ENCODE measurements around the gene GPX7.
A peak's percentile ranks its signal among the peaks of the same experiment; 100 is the strongest.

Gene GPX7

DNA sequence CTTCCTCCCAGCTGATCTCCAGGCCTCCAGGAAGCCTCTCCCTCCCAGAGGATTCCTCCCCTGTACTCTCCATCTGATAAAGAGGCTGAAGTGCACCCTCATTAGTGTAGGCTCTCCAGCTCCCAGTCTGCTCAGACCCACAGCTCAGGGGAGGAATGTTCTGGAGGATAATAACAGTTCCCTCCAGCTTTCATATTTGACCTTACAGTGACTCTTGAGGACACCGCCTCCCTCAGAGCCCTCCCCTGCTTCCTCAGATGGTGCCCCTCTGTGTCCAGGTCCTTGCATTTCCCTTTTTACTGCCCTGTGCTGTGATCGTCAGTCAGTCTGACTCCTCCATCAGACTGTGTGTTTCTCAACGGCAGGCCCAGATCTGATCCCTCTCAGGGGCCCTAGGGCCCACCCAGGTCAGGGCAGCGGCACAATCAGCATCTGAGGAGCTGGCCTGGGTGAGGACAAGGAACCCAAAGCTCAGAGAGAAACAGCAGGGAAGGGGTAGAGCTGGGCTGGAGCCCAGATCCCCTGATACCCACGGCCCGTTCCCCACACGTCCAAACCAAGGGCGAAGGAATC lies 29.7 kb downstream of the GPX7 start:
- peak; percentile 63 for DNase-seq

DNA sequence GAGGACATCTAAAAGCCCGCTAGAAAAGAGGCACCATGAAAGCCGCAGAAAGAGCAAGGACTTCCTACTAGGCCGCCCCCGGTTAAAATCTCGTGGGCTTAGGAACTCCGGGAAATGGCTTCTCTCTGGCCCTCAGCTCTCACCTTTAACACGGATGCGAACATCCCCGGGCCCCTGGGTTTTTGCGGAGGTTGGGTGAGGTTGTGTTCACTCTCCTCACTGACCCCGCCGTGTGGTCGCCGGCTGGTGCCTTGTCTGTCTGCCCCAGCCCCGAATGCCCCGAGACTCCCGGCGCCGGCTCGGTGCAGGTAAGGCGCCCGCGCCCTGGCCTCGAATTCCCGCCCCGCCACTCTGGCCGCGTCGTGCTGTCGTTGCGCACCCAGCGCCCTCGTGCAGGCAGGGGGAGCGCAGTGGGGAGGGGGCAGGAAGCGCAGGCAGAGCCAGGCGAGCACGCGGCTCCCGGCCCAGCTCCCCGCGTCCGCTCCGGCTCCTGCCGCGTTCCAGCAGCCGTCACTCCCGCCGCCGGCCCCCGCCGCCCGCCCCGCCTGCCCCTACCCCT lies 30.6 kb downstream of the GPX7 start, which contains the start of gene SHISAL2A:
SHISAL2A (plus strand) TSS at position 437 of the 559 bp plus-strand sequence. CDS start 326 bp downstream, outside the sequence.
- peak; percentile 85 for DNase-seq

DNA sequence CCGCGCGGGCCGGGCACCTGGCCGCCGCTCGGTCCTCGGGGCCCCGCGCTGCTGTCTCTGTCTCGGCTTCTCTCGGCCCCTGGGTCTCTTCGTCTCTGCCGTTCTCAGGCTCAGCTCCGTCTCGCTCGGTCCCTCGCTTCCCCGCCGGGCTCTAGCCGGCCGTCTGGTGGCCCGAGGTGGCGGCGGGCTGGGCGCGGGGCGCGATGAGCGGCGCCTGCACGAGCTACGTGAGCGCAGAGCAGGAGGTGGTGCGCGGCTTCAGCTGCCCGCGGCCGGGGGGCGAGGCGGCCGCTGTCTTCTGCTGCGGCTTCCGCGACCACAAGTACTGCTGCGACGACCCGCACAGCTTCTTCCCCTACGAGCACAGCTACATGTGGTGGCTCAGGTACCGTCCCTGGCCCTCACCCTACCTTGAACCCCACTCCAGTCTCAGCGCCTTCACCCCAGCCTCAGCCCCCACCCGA lies 31.2 kb downstream of the GPX7 start:
- DNase-seq: peak; percentile 82

DNA sequence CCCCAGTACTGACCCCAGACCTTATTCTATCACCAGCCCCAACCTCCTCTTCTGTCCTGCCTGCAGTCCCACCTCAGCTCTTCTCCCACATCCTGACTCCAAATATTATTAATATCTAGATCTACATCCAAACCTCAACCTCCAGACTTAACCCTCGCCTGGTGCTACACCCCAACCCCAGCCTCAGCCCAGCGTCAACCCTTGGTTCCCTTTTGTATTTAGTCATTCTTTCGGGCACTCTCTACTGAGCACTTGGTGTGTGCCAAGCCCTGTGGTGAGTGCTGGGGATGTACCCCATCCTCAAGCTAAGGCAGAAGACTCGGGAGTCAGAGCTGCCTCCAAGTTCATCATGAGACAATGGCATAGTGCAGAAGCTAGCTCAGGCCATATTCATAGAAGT lies 31.9 kb downstream of the GPX7 start:
- no peak for DNase-seq

DNA sequence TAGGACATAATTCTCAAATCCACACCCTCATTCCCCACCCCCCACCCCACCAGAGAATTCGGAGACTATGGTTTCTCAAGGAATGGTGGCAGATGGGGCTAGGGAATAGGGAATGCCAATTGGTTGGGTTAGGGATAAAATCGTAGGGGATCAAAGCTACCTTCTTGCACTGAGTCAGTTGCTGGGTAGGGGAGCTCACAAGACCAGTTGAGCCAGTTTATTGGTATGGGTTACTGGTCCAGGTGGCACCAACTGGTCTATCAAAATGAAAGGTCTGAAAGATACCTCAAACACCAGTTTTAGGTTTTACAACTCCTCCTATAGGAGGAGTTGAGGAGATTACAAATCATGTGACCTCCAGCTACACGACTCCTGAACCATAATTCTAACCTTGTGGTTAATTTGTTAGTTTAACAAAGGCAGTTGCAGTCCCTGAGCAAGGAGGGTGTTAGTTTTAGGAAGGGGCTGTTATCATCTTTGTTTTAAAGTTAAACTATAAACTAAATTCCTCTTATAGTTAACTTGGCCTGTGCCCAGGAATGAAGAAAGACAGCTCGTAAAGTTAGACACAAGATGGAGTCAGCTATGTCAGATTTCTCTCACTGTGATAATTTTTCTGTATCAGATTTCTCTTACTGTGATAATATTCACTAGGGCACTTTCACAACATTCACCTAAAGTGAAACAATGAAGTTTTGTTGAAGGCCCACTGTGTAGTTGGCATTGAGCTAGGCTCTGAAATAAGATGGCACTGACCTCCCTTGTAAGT lies 33.3 kb downstream of the GPX7 start:
- DNase-seq: no peak

DNA sequence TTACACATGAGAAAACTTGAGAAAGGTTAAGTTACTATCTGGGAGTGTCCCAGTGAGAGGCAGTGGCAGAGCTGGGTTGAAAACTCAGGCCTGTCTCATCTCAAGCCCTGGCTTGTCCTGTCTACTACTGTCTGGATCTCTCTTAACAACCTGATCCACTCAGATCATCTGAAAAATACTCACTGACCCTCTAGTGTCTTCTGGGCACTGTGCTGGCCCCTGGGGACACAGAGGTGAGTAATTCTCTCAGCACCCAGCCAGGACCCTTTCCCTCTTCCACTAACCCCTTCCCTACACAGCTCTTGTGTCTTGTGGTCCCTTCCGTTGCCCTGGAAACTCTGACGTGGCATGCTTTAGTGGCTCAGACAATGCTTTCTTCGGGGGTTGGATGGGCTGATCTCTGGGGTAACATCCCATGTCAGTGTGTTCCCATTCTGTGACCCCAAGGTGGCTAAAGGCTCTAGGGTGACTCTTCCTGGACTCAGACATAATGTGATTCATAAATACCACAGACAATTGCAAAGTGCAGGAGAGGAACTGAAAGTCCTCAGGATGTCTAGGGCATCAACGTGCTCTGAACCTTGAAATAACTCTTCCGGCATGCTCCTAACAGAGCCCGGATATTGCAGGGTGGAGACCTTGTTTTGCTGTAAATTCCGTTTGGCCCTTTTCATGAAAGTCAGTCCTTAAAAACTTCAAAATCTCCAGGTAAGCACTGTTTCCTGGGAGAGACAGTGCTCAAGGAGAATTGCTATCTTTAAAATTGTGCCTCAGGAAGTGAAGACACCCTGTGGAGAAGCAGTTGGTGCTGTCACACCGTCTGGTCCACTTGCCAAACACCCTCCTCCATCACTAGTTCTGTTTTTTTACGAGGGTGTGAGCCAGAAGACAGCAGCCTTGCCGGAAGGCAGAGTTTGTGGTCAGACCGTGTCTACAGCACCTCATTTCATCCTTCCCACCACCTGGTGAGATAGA lies 34.8 kb downstream of the GPX7 start:
- no peak for DNase-seq

DNA sequence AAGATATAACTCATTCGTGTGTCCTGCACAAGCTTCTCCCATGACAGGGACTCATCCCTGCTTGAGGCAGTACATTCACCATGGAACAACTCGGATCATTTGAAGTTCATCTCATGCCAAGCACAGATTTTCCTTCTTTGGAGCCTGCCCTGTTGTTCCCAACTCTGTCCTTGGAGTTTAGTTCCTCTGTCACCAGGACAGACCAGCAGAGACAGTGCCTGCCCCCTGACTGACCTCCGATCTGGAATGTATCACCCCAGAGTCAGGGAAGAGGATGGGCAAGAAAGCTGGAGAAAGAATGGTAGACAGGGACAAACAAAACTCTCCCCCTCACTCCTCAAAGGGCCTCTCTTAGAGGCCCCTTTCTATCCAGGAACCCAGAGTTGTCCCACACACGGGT lies 35.8 kb downstream of the GPX7 start:
- no peak for DNase-seq

DNA sequence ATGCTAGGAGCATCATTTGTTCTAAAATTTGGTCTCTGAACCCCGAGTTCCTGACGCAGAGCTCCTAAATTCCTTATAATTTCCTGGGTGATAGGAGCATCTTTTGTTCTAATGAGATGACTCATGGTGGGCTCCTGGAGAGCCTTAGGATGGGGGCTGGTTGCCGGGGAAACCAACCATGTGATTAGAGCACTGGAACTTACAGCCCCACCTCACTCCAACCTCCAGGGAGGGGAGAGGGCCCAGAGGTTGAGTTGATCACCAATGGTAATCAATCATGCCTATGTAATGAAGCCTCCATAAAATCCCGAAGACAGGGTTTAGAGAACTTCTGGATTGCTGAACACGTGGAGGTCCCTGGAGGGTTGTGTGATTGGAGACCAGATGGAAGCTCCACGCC lies 38.5 kb downstream of the GPX7 start:
- DNase-seq: peak; percentile 40

DNA sequence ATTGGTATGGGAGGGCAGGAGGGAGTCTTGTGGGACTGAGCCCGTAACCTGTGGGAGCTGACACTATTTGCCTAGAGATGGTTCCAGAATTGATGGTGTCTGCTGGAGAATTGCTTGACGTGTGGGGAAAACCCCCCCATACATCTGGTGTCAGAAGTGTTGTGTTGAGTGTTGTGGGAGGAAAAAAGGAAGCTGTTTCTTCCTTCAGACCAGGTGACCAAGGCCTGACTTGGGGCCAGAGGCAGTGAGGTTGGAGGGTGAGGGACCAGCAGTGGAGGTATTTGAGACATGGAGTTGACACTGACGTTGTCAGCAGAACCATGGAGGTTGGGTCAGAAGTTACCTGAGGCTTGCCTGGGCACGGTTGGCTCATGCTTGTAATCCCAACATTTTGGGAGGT lies 39.1 kb downstream of the GPX7 start:
- no peak for DNase-seq

DNA sequence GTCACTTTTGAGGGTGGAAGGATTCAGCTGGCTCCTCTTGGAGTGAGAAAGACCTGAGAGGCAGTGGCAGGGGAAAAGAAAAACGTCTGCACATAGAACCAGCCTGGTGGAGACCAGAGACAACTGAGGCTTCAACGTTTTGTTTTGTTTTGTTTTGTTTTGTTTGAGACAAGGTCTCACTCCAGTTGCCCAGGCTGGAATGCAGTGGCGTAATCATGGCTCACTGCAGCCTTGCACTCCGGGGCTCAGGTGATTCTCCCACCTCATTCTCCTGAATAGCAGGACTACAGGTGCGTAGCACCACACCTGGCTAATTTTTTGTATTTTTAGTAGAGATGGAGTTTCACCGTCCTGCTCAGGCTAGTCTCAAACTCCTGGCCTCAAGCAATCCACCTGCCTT lies 43.1 kb downstream of the GPX7 start:
- DNase-seq: no peak

DNA sequence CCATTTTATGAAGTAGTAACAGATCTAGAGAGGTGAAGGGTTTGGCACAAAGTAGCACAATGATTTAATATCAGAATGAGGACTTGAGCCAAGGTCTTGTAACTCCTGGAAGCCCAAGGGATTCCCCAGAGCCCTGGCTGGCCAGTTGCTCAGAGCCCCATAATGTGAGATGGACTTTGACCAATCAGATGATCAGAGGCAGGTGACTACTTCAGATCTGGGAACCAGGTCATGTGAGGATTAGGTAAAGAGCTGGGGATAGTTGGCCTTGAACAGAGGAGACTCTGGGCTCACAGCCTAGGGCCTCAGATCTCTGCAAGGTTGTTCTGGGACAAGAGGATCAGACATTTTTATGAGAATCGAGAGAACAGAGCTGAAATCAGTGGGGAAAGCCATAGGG lies 49.7 kb downstream of the GPX7 start:
- no peak for DNase-seq

DNA sequence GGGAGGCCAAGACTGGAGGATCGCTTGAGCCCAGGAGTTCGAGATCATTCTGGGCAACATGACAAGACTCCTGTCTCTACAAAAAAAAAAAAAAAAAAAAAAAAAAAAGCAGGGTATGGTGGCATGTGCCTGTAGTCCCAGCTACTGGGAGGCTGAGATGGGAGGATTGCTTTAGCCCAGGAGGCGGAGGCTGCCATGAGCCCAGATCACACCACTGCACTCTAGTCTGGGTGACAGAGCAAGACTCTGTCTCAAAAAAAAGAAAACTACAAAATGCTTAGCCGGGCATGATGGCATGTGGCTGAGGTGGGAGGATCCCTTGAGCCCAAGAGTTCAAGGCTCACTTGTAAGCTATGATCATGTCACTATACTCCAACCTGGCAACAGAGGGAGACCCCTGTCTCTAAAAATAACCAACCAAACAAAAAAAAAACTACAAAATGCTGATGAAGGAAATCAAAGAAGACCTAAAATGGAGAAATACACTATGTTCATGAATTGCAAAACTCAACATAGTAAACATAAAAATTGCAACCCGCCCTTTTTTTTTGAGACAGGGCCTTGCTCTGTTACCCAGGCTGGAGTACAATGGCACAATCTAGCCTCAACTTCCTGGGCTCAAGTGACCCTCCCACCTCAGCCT lies 51.2 kb downstream of the GPX7 start:
- no peak for DNase-seq

DNA sequence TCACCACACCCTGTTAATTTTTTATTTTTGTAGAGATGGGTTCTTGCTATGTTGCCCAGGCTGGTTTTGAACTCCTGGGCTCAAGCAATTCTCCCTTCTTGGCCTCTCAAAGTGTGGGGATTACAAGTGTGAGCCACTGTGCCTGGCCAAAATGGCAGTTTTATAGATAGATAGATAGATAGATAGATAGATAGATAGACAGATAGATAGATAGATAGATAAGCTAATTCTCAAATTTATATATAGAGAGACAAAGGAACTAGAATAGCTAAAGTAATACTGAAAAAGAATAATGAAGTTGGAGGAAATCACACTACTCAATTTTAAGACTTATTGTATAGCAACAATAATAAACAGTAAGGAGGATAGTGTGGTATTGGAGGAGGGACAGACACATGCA lies 51.9 kb downstream of the GPX7 start:
- no peak for DNase-seq

DNA sequence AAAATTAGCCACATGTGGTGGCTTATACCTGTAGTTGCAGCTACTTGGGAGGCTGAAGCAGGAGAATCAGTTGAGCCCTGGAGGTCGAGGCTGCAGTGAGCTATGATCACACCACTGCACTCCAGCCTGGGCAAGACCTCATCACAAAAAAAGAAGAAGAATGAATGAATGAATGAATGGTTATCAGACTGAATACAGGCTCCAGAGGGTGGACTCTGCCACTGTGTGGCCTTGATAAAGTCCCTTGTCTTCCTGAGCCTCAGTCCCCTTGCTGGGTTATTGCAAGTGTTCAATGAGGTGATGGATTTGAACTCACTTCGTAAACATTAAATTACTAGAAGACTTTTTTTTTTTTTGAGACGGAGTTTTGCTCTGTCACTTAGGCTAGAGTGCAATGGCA lies 55.5 kb downstream of the GPX7 start:
- no peak for DNase-seq

Data from retina (tissue), 1 donor.